Fibroblast of pulmonary artery (primary cell): ENCODE results near the gene GID8.

Source experiments
- DNase-seq: peaks from one replicate; pipeline ENCODE4 v3.0.0-alpha.2; 2010; ENCODE audit warnings: low read depth
- H3K4me3 ChIP-seq: replicated peaks from 2 replicates; pipeline ENCODE4 v1.5.1; 2011; ENCODE audit warnings: low read depth, mild to moderate bottlenecking, control low read depth, low read length, moderate library complexity
- TF ChIP-seq, protein P1 (sequence below): IDR thresholded peaks from 2 replicates; pipeline ENCODE4 v1.5.1; 2011; ENCODE audit warnings: mild to moderate bottlenecking, control low read depth, low read length, inconsistent platforms; ENCODE audit errors: missing control alignments

The GID8 gene

DNA sequence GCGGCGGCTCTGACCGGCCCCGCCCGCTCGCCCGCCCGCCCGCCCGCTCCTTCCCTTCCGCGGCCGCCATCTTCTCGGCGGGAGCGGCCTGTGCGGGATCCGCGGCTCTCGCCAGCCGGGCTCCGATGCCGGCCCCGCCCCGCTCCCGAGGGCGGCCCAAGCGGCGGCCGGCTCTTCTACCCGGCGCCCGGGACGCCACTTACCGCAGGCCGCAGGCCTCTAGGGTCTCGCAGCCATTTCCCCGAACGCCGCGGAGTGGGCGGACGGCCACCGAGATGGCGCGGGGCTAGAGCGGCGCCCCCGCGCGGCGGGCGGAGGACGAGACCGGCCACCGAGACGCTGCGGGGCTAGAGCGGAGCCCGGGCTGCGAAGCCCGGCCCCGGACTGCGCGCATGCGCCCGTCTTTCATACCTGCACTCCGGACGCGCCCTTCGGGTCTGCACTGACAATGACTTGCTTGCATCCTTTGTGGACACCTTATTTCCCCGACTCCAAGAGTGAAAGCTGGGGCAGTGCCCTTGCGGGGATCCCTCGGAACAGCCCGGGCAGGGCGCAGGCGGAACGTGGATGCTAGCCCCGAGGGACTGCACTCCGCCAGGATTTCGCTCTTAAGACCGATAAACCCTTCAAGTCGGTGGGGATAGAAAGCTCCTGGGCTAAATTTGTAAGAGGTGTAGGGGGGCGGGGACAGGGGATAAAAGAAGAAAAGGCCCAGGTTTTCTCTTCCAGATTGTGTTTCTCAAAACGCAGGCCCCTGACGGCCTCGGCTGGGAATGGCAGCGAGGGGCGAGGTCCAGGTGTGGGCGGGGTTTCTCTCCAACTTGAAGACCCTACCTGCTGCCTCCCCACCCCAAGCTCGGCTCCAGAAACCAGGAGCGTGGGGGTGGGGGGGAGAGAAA is 11.5 kb upstream of the GID8 start, which contains the start of gene DIDO1:
Gene DIDO1 (minus strand): TSS at position 277 of the 899 bp plus-strand sequence.
- peak within 1 kb of the TSS; percentile 94 for H3K4me3 ChIP-seq
- TF ChIP-seq, protein P1, sequence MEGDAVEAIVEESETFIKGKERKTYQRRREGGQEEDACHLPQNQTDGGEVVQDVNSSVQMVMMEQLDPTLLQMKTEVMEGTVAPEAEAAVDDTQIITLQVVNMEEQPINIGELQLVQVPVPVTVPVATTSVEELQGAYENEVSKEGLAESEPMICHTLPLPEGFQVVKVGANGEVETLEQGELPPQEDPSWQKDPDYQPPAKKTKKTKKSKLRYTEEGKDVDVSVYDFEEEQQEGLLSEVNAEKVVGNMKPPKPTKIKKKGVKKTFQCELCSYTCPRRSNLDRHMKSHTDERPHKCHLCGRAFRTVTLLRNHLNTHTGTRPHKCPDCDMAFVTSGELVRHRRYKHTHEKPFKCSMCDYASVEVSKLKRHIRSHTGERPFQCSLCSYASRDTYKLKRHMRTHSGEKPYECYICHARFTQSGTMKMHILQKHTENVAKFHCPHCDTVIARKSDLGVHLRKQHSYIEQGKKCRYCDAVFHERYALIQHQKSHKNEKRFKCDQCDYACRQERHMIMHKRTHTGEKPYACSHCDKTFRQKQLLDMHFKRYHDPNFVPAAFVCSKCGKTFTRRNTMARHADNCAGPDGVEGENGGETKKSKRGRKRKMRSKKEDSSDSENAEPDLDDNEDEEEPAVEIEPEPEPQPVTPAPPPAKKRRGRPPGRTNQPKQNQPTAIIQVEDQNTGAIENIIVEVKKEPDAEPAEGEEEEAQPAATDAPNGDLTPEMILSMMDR, result peak; percentile 13
- DNase-seq, result peak; percentile 85

DNA sequence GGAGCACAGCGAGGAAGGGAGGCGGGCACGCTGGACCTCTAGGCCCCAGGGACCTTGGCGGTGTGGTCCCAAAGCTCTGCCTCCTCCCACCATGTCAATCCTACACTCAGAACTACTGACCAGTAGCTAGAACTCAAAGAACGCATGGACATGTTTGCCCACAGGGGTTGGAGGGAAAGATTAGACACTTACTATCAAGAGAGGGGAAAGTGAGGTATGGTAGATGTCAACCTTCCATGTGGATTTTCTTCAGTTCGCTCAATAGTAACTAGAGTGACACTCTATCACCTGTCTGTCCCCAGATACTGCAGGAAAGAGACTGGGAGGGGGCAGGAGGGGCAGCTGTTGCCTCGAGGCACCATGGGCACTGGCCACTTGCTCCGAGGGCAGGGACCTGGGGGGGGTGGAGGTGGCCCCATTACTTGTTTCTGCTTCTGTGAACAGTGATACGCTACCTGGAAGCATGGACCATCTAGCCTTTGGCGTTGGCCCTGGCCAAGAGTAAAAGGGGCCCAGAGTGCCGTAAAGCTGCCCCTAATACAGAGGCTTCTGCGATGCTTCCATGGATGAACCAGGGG is 10.7 kb upstream of the GID8 start:
- TF ChIP-seq, protein P1, result no peak
- peak overlapping the region; percentile 94 for H3K4me3 ChIP-seq
- no peak for DNase-seq

- TF ChIP-seq, protein P1, result no peak
- DNase-seq, result no peak
- H3K4me3 ChIP-seq, result peak overlapping the region; percentile 56
Observed at GRCh38 chr20:62928246-62928939, 9.6 kb upstream of the GID8 start.

GRCh38 chr20:62929051-62929538 is 8.9 kb upstream of the GID8 start:
- peak overlapping the region; percentile 56 for H3K4me3 ChIP-seq
- DNase-seq, result peak; percentile 52
- TF ChIP-seq, protein P1, result no peak

- H3K4me3 ChIP-seq, result no peak overlapping the region
- TF ChIP-seq, protein P1, result no peak
- DNase-seq, result no peak
Observed at GRCh38 chr20:62931464-62931863, 6.5 kb upstream of the GID8 start.

GRCh38 chr20:62933966-62934365 is 4.0 kb upstream of the GID8 start:
- no peak for DNase-seq
- H3K4me3 ChIP-seq, result no peak overlapping the region
- TF ChIP-seq, protein P1, result no peak
